ENCODE measurements around the gene TOMT. TPM values are rescaled to one million over a fixed set of nuclear protein-coding genes. Genes with fewer than 3 reads are reported as not detected.
A peak's percentile ranks its signal among the peaks of the same experiment; 100 is the strongest.

Gene TOMT
- total RNA-seq, 2 donors from 2014 or later, result 0.45 TPM; not detected in 1

- ATAC-seq, result no peak
- peaks cover 37 to 43% of the 10 kb centered on the region in 2 donors for H3K4me1 Mint-ChIP-seq (ENCODE audit: low read depth in 2 of 2)
Measured at GRCh38 chr11:72102631-72102945, 3.1 kb upstream of the TOMT start.

GRCh38 chr11:72102946-72103753 is 2.6 kb upstream of the TOMT start, which contains the start of gene LAMTOR1:
Gene LAMTOR1, minus strand, starts transcription at chr11:72103297. Its CDS starts 73 bp downstream, at chr11:72103224.
- ATAC-seq (peak; percentile 98), DNase-seq (ENCODE audit: low spot score) (peak; percentile 99)
- no peaks in the 10 kb centered on the region for H3K9me3 Mint-ChIP-seq
- no peaks in the 10 kb centered on the region for H3K27me3 Mint-ChIP-seq
- peak within 1 kb of the TSS; percentile 91 to 92 for H3K27ac Mint-ChIP-seq
- peaks cover 37 to 38% of the 10 kb centered on the region in 2 donors for H3K4me1 Mint-ChIP-seq (ENCODE audit: low read depth in 2 of 2)
- peaks cover 5% of the 10 kb centered on the region for H3K36me3 Mint-ChIP-seq
- H3K4me3 Mint-ChIP-seq, result peak within 1 kb of the TSS; percentile 99

More at GRCh38 chr11:72102631-72102945, 3.1 kb upstream of the TOMT start:
- peak overlapping the region; percentile 99 for H3K4me3 Mint-ChIP-seq
- no peak for DNase-seq (ENCODE audit: low spot score)
- H3K27me3 Mint-ChIP-seq, result no peaks in the 10 kb centered on the region
- peaks cover 5% of the 10 kb centered on the region for H3K36me3 Mint-ChIP-seq
- no peaks in the 10 kb centered on the region for H3K9me3 Mint-ChIP-seq
- H3K27ac Mint-ChIP-seq, result peak overlapping the region; percentile 91 to 92

GRCh38 chr11:72103754-72104167 is 2.0 kb upstream of the TOMT start:
- peaks cover 36 to 37% of the 10 kb centered on the region in 2 donors for H3K4me1 Mint-ChIP-seq (ENCODE audit: low read depth in 2 of 2)
- H3K9me3 Mint-ChIP-seq, result no peaks in the 10 kb centered on the region
- H3K27me3 Mint-ChIP-seq, result no peaks in the 10 kb centered on the region
- peaks cover 5% of the 10 kb centered on the region for H3K36me3 Mint-ChIP-seq
- no peak for ATAC-seq
- no peak for DNase-seq (ENCODE audit: low spot score)
- H3K27ac Mint-ChIP-seq, result peak overlapping the region; percentile 91 to 92
- H3K4me3 Mint-ChIP-seq, result peak overlapping the region; percentile 99

- Mint-ChIP-seq H3K36me3 (peaks cover 6% of the 10 kb centered on the region), H3K4me1 (ENCODE audit: low read depth in 2 of 2) (peaks cover 21 to 30% of the 10 kb centered on the region in 2 donors), H3K27ac (peak overlapping the region; percentile 94 to 95), H3K9me3 (no peaks in the 10 kb centered on the region), H3K4me3 (peak overlapping the region; percentile 88), H3K27me3 (peaks cover 9 to 10% of the 10 kb centered on the region in 2 donors)
- DNase-seq (ENCODE audit: low spot score) (no peak), ATAC-seq (no peak)
Measured at GRCh38 chr11:72111300-72112142, 5.8 kb downstream of the TOMT start.

GRCh38 chr11:72112143-72112977 is 6.6 kb downstream of the TOMT start, which contains the start of gene ANAPC15:
Gene ANAPC15, minus strand, starts transcription at chr11:72112695. Its CDS starts 1,419 bp downstream, at chr11:72111276.
- peak within 1 kb of the TSS; percentile 88 for H3K4me3 Mint-ChIP-seq
- H3K27me3 Mint-ChIP-seq, result peaks cover 10 to 12% of the 10 kb centered on the region in 2 donors
- peak within 1 kb of the TSS; percentile 94 to 95 for H3K27ac Mint-ChIP-seq
- H3K9me3 Mint-ChIP-seq, result no peaks in the 10 kb centered on the region
- H3K4me1 Mint-ChIP-seq (ENCODE audit: low read depth in 2 of 2), result peaks cover 21 to 30% of the 10 kb centered on the region in 2 donors
- peak; percentile 98 for DNase-seq (ENCODE audit: low spot score)
- peaks cover 6% of the 10 kb centered on the region for H3K36me3 Mint-ChIP-seq
- peak; percentile 95 to 96 for ATAC-seq

GRCh38 chr11:72112978-72113808 is 7.5 kb downstream of the TOMT start:
- Mint-ChIP-seq H3K36me3 (peaks cover 6% of the 10 kb centered on the region), H3K4me3 (peak overlapping the region; percentile 88), H3K27me3 (peaks cover 10 to 12% of the 10 kb centered on the region in 2 donors), H3K9me3 (no peaks in the 10 kb centered on the region), H3K27ac (peak overlapping the region; percentile 94 to 95), H3K4me1 (ENCODE audit: low read depth in 2 of 2) (peaks cover 21 to 30% of the 10 kb centered on the region in 2 donors)
- no peak for ATAC-seq
- DNase-seq (ENCODE audit: low spot score), result no peak

- peaks cover 21 to 30% of the 10 kb centered on the region in 2 donors for H3K4me1 Mint-ChIP-seq (ENCODE audit: low read depth in 2 of 2)
- peak overlapping the region in 1 of 2 donors; percentile 94 for H3K27ac Mint-ChIP-seq
- H3K36me3 Mint-ChIP-seq, result peaks cover 6% of the 10 kb centered on the region
- peaks cover 10 to 12% of the 10 kb centered on the region in 2 donors for H3K27me3 Mint-ChIP-seq
- no peaks in the 10 kb centered on the region for H3K9me3 Mint-ChIP-seq
- H3K4me3 Mint-ChIP-seq, result no peak overlapping the region
- no peak for ATAC-seq
- no peak for DNase-seq (ENCODE audit: low spot score)
Measured at GRCh38 chr11:72114570-72114969, 8.8 kb downstream of the TOMT start.

- peaks cover 15 to 21% of the 10 kb centered on the region in 2 donors for H3K4me1 Mint-ChIP-seq (ENCODE audit: low read depth in 2 of 2)
- ATAC-seq (no peak), DNase-seq (ENCODE audit: low spot score) (no peak)
- H3K27me3 Mint-ChIP-seq, result peaks cover 15 to 16% of the 10 kb centered on the region in 2 donors
- no peaks in the 10 kb centered on the region for H3K9me3 Mint-ChIP-seq
- no peaks in the 10 kb centered on the region for H3K36me3 Mint-ChIP-seq
- H3K4me3 Mint-ChIP-seq, result no peak overlapping the region
- no peak overlapping the region for H3K27ac Mint-ChIP-seq
Measured at GRCh38 chr11:72116019-72116755, 10.5 kb downstream of the TOMT start.

- DNase-seq (ENCODE audit: low spot score) (no peak), ATAC-seq (no peak)
- Mint-ChIP-seq H3K27ac (no peak overlapping the region), H3K4me3 (no peak overlapping the region), H3K9me3 (no peaks in the 10 kb centered on the region), H3K27me3 (peaks cover 11 to 16% of the 10 kb centered on the region in 2 donors), H3K4me1 (ENCODE audit: low read depth in 2 of 2) (no peaks in the 10 kb centered on the region), H3K36me3 (no peaks in the 10 kb centered on the region)
Measured at GRCh38 chr11:72119198-72119597, 13.5 kb downstream of the TOMT start.

- DNase-seq (ENCODE audit: low spot score), result no peak
- H3K9me3 Mint-ChIP-seq, result no peaks in the 10 kb centered on the region
- no peaks in the 10 kb centered on the region for H3K4me1 Mint-ChIP-seq (ENCODE audit: low read depth in 2 of 2)
- no peak for ATAC-seq
- peaks cover 6 to 13% of the 10 kb centered on the region in 2 donors for H3K27me3 Mint-ChIP-seq
- no peak overlapping the region for H3K27ac Mint-ChIP-seq
- H3K36me3 Mint-ChIP-seq, result no peaks in the 10 kb centered on the region
- no peak overlapping the region for H3K4me3 Mint-ChIP-seq
Measured at GRCh38 chr11:72120930-72121329, 15.2 kb downstream of the TOMT start.

GRCh38 chr11:72122607-72123006 is 16.9 kb downstream of the TOMT start:
- ATAC-seq (no peak), DNase-seq (ENCODE audit: low spot score) (no peak)
- Mint-ChIP-seq H3K27me3 (peaks cover 6 to 8% of the 10 kb centered on the region in 2 donors), H3K4me3 (no peak overlapping the region), H3K9me3 (no peaks in the 10 kb centered on the region), H3K4me1 (ENCODE audit: low read depth in 2 of 2) (no peaks in the 10 kb centered on the region), H3K27ac (no peak overlapping the region), H3K36me3 (no peaks in the 10 kb centered on the region)

GRCh38 chr11:72123117-72123653 is 17.5 kb downstream of the TOMT start:
- peaks cover 6 to 8% of the 10 kb centered on the region in 2 donors for H3K27me3 Mint-ChIP-seq
- no peak overlapping the region for H3K4me3 Mint-ChIP-seq
- no peak for DNase-seq (ENCODE audit: low spot score)
- H3K36me3 Mint-ChIP-seq, result peaks cover under 1% of the 10 kb centered on the region
- H3K4me1 Mint-ChIP-seq (ENCODE audit: low read depth in 2 of 2), result no peaks in the 10 kb centered on the region
- no peaks in the 10 kb centered on the region for H3K9me3 Mint-ChIP-seq
- H3K27ac Mint-ChIP-seq, result no peak overlapping the region
- ATAC-seq, result no peak

Measured in natural killer cell treated with Interleukin-12 subunit alpha and Interleukin-12 subunit beta and Interleukin-15 and Interleukin-18, amount 100 ng/mL, for 72 hours (primary cell).